H1 (cell line): ENCODE measurements around the gene IFNL3. TPM values are rescaled to one million over a fixed set of nuclear protein-coding genes. Genes with fewer than 3 reads are reported as not detected.

Experiments
- CTCF ChIA-PET: fragments of 300-600 bp; sonication (Branson Sonifier 250); formaldehyde crosslinking; loops from one replicate; lab custom pipeline; 2021; ENCODE audit not compliant: partially characterized antibody; lab: Charles Lee
- POLR2A ChIA-PET: fragments of 300-600 bp; sonication (Branson Sonifier 250); formaldehyde crosslinking; loops from one replicate; lab custom pipeline; 2021; ENCODE audit warnings: inconsistent platforms; ENCODE audit not compliant: partially characterized antibody; lab: Charles Lee
- DNase-seq, 2 experiments: peaks; one replicate each; pipeline versions ENCODE4 v3.0.0 to v3.0.0-alpha.2; 2010 to 2022; ENCODE audit warnings: low spot score in 2 of 2, low read depth in 1 of 2, mixed read lengths in 1 of 2
- FAIRE-seq: peaks from 2 replicates; lab custom pipeline; 2011; peaks lifted over from hg19 to GRCh38; lab: Jason Lieb, UNC
- H2AFZ ChIP-seq: 2 replicates; pipeline ENCODE4 v1.8.1; 2012; ENCODE audit warnings: low read length, inconsistent platforms
- H2AK5ac ChIP-seq: 2 replicates; pipeline ENCODE4 v1.6.1; 2013; ENCODE audit warnings: low read depth, low read length
- H2BK120ac ChIP-seq: replicated peaks from 2 replicates; pipeline ENCODE3; 2013; ENCODE audit warnings: low read depth, low read length, inconsistent platforms
- H2BK12ac ChIP-seq: 2 replicates; pipeline ENCODE4 v1.6.1; 2013; ENCODE audit warnings: low read depth, low read length
- H2BK15ac ChIP-seq: 2 replicates; pipeline ENCODE4 v1.6.1; 2013; ENCODE audit warnings: low read length
- H2BK20ac ChIP-seq: 2 replicates; pipeline ENCODE4 v1.6.1; 2013; ENCODE audit warnings: low read length
- H2BK5ac ChIP-seq: 2 replicates; pipeline ENCODE4 v1.6.1; 2013; ENCODE audit warnings: low read depth, low read length
- H3K14ac ChIP-seq: 2 replicates; pipeline ENCODE4 v1.6.1; 2013; ENCODE audit warnings: inconsistent platforms; ENCODE audit not compliant: insufficient read length
- H3K18ac ChIP-seq: 2 replicates; pipeline ENCODE4 v1.6.1; 2013; ENCODE audit warnings: low read length; ENCODE audit errors: extremely low read depth
- H3K23ac ChIP-seq: 2 replicates; pipeline ENCODE4 v1.6.1; 2013; ENCODE audit warnings: inconsistent platforms; ENCODE audit not compliant: insufficient read length
- H3K23me2 ChIP-seq: 2 replicates; pipeline ENCODE4 v1.6.1; 2013; ENCODE audit warnings: low read depth, low read length
- H3K27ac ChIP-seq: 2 replicates; pipeline ENCODE4 v1.6.1; 2011; ENCODE audit warnings: low read depth, low read length, inconsistent platforms
- H3K27me3 ChIP-seq, 4 experiments: replicated peaks in 1 of 4; 1 replicate in 1 of 4; 2 replicates in 3 of 4; pipeline versions ENCODE4 v1.6.1 to v1.8.1; 2011 to 2013; ENCODE audit warnings: low read length in 3 of 4, mild to moderate bottlenecking in 3 of 4, inconsistent platforms in 2 of 4, mixed read lengths in 2 of 4, moderate library complexity in 1 of 4; ENCODE audit not compliant: control insufficient read depth in 3 of 4, insufficient read depth in 3 of 4; ENCODE audit errors: extremely low read depth in 1 of 4
- H3K36me3 ChIP-seq, 4 experiments: 2 replicates each; pipeline versions ENCODE4 v1.6.1 to v1.8.1; 2011 to 2013; ENCODE audit warnings: mild to moderate bottlenecking in 4 of 4, low read length in 3 of 4, moderate library complexity in 2 of 4, control low read depth in 1 of 4, inconsistent platforms in 1 of 4; ENCODE audit not compliant: insufficient read depth in 4 of 4, control insufficient read depth in 2 of 4
- H3K4ac ChIP-seq: replicated peaks from 2 replicates; pipeline ENCODE3; 2013; ENCODE audit warnings: low read length, low read depth, mixed read lengths, inconsistent platforms; ENCODE audit not compliant: insufficient read length
- H3K4me1 ChIP-seq, 4 experiments: replicated peaks in 1 of 4; 1 replicate in 1 of 4; 2 replicates in 3 of 4; pipeline versions ENCODE4 v1.6.1 to v1.8.1; 2011 to 2013; ENCODE audit warnings: low read length in 3 of 4, inconsistent platforms in 2 of 4, mixed read lengths in 1 of 4; ENCODE audit not compliant: insufficient read depth in 4 of 4, control insufficient read depth in 3 of 4
- H3K4me2 ChIP-seq, 2 experiments: 2 replicates each; pipeline versions ENCODE4 v1.6.1 to v1.8.1; 2011 to 2013; ENCODE audit warnings: low read depth in 2 of 2, low read length in 2 of 2, control low read depth in 1 of 2, inconsistent platforms in 1 of 2, mild to moderate bottlenecking in 1 of 2; ENCODE audit not compliant: insufficient read depth in 1 of 2
- H3K4me3 ChIP-seq, 4 experiments: fragments of 200-600, 300-600 bp in 1 of 4; sonication (generic), shearing (Covaris generic), sonication (Bioruptor Twin) in 1 of 4; 2 replicates each; pipeline versions ENCODE4 v1.5.1 to v1.8.1; 2011 to 2016; ENCODE audit warnings: low read length in 4 of 4, low read depth in 3 of 4, control low read depth in 2 of 4, inconsistent platforms in 2 of 4, mild to moderate bottlenecking in 2 of 4, mixed read lengths in 1 of 4, moderate library complexity in 1 of 4; ENCODE audit not compliant: insufficient read depth in 2 of 4; ENCODE audit errors: extremely low read depth in 1 of 4
- H3K56ac ChIP-seq: replicated peaks from 2 replicates; pipeline ENCODE3; 2013; ENCODE audit warnings: low read depth, mild to moderate bottlenecking, mixed read lengths, low read length, inconsistent platforms; ENCODE audit not compliant: insufficient read length
- H3K79me1 ChIP-seq: 2 replicates; pipeline ENCODE4 v1.6.1; 2013; ENCODE audit warnings: low read depth, low read length, control low read depth
- H3K79me2 ChIP-seq, 2 experiments: 2 replicates each; pipeline versions ENCODE4 v1.6.1 to v1.8.1; 2012 to 2013; ENCODE audit warnings: low read length in 2 of 2, mild to moderate bottlenecking in 2 of 2, inconsistent platforms in 1 of 2; ENCODE audit not compliant: insufficient read depth in 2 of 2, control insufficient read depth in 1 of 2
- H3K9ac ChIP-seq, 4 experiments: replicated peaks in 1 of 4; 1 replicate in 1 of 4; 2 replicates in 3 of 4; pipeline versions ENCODE4 v1.6.1 to v1.8.1; 2011 to 2013; ENCODE audit warnings: low read depth in 3 of 4, low read length in 3 of 4, control low read depth in 2 of 4, mild to moderate bottlenecking in 2 of 4, moderate library complexity in 2 of 4, inconsistent platforms in 1 of 4; ENCODE audit errors: extremely low read depth in 1 of 4
- H3K9me3 ChIP-seq, 2 experiments: 2 replicates each; pipeline versions ENCODE4 v1.6.1 to v1.8.1; 2012 to 2013; ENCODE audit warnings: mild to moderate bottlenecking in 2 of 2, moderate library complexity in 2 of 2, control low read depth in 1 of 2, inconsistent platforms in 1 of 2, low read depth in 1 of 2, low read length in 1 of 2, mixed read lengths in 1 of 2; ENCODE audit not compliant: insufficient read depth in 2 of 2
- H4K20me1 ChIP-seq, 2 experiments: replicated peaks in 1 of 2; 2 replicates each; pipeline versions ENCODE3 to v1.8.1; 2011 to 2013; ENCODE audit warnings: inconsistent platforms in 2 of 2, low read length in 2 of 2, mild to moderate bottlenecking in 1 of 2; ENCODE audit not compliant: insufficient read depth in 2 of 2, control insufficient read depth in 1 of 2
- H4K5ac ChIP-seq: 2 replicates; pipeline ENCODE4 v1.6.1; 2013; ENCODE audit warnings: low read length, low read depth, mixed read lengths, inconsistent platforms; ENCODE audit not compliant: insufficient read length
- H4K8ac ChIP-seq: 2 replicates; pipeline ENCODE4 v1.8.0; 2013; ENCODE audit warnings: mild to moderate bottlenecking, moderate library complexity, low read length, inconsistent platforms; ENCODE audit not compliant: insufficient read depth; ENCODE audit errors: extremely low read depth
- H4K91ac ChIP-seq: replicated peaks from 2 replicates; pipeline ENCODE3; 2013; ENCODE audit warnings: low read length, mixed read lengths, inconsistent platforms; ENCODE audit not compliant: insufficient read length
- ASH2L ChIP-seq: fragments of 200-600, 300-600 bp; sonication (generic); IDR thresholded peaks from one replicate; pipeline ENCODE4 v1.7.1; 2017; ENCODE audit warnings: low read length
- FOSL1 ChIP-seq: IDR thresholded peaks from 2 replicates; pipeline ENCODE4 v1.6.1; 2011; ENCODE audit warnings: mild to moderate bottlenecking, low read depth, low read length, moderate library complexity; ENCODE audit not compliant: insufficient read depth
- GABPA ChIP-seq: IDR thresholded peaks from 2 replicates; pipeline ENCODE4 v1.6.1; 2011; ENCODE audit warnings: mild to moderate bottlenecking, low read length, moderate library complexity, borderline replicate concordance; ENCODE audit not compliant: insufficient read depth
- SAP30 ChIP-seq: fragments of 300-600 bp; sonication (generic); IDR thresholded peaks from 2 replicates; pipeline ENCODE4 v1.7.1; 2012; ENCODE audit warnings: low read length, moderate library complexity, mild to moderate bottlenecking, inconsistent platforms; ENCODE audit not compliant: insufficient read depth, insufficient replicate concordance
- TAF1 ChIP-seq: IDR thresholded peaks from 2 replicates; pipeline ENCODE4 v1.6.1; 2011; ENCODE audit warnings: mild to moderate bottlenecking, low read depth, low read length
- WGBS, 2 experiments: shearing (Covaris generic) in 1 of 2; methylation state at CpG; one replicate each; pipeline versions ENCODE4 v1.1.6 to v1.1.7; 2013 to 2015; ENCODE audit warnings: low lambda C conversion rate in 2 of 2, mixed read lengths in 2 of 2, inconsistent platforms in 1 of 2, low coverage in 1 of 2, missing lambda C conversion rate in 1 of 2; ENCODE audit not compliant: insufficient replicate concordance in 2 of 2, insufficient coverage in 1 of 2, insufficient read length in 1 of 2; ENCODE audit errors: extremely low coverage in 1 of 2, missing lambda C conversion rate in 1 of 2; 5-methylcytosine and 5-hydroxymethylcytosine counted together
- polyA plus RNA-seq, 7 experiments: library from polyadenylated mRNA; depleted of rRNA in 3 of 7; stranded (reverse) in 5 of 7; unstranded in 2 of 7; fragments of >200 nt in 5 of 7; fragments of 200-250 nt in 2 of 7; gene quantifications; 1 replicate in 5 of 7; 2 replicates in 1 of 7; 4 replicates in 1 of 7; pipeline versions ENCODE4 v1.2.1 to v1.2.3, GENCODE V29; 2011 to 2013; ENCODE audit warnings: missing spikeins in 2 of 7, mixed read lengths in 2 of 7
- total RNA-seq: library from RNA; stranded (reverse); fragmentation: NEBNext Ultra II Directional; extraction: Animal tissue kit (Norgen Biotek cat#: 25700); gene quantifications from 2 replicates; pipeline ENCODE4 v1.2.1, GENCODE V29; 2021
- TF ChIP-seq, protein P1 (sequence below): IDR thresholded peaks from 2 replicates; pipeline ENCODE4 v1.6.1; 2012; ENCODE audit warnings: low read length, inconsistent platforms

The IFNL3 gene
- total and polyA plus RNA-seq, 2 of the 8 experiments (the other 6 are each of a cell fraction or from before 2014, with no cell fraction given) = 0.11 TPM; not detected in 1

- CTCF ChIA-PET = interaction anchor here (0.6 to 1.4 kb wide), 3 partner anchors 13 to 65 kb away, joined by 3 to 4 read pairs (median 3); no protein-coding TSS in a partner anchor
Measured at GRCh38 chr19:39248806-39249205, 4.0 kb upstream of the IFNL3 start, which contains the start of gene IFNL4. Gene IFNL4, minus strand, starts transcription at chr19:39248856.

More at GRCh38 chr19:39248806-39249205, 4.0 kb upstream of the IFNL3 start, which contains the start of gene IFNL4:
- H2BK20ac ChIP-seq = no peak within 1 kb of the TSS
- POLR2A ChIA-PET = no interaction called here
- H3K9me3 ChIP-seq = peaks cover 0 to 3% of the 10 kb centered on the region in 2 experiments; a peak in 1 of 4 replicates
- no peak for FAIRE-seq
- TF ChIP-seq TAF1 (no peak), GABPA (no peak), FOSL1 (no peak), ASH2L (no peak), SAP30 (no peak)
- TF ChIP-seq, protein P1, sequence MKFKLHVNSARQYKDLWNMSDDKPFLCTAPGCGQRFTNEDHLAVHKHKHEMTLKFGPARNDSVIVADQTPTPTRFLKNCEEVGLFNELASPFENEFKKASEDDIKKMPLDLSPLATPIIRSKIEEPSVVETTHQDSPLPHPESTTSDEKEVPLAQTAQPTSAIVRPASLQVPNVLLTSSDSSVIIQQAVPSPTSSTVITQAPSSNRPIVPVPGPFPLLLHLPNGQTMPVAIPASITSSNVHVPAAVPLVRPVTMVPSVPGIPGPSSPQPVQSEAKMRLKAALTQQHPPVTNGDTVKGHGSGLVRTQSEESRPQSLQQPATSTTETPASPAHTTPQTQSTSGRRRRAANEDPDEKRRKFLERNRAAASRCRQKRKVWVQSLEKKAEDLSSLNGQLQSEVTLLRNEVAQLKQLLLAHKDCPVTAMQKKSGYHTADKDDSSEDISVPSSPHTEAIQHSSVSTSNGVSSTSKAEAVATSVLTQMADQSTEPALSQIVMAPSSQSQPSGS = no peak
- H3K4me3 ChIP-seq = peak within 1 kb of the TSS in 3 of 4 experiments; percentile 10 to 51 (median 12); a peak in 4 of 8 replicates
- H2BK5ac ChIP-seq = no peak within 1 kb of the TSS
- H3K23ac ChIP-seq = no peak within 1 kb of the TSS
- no peak within 1 kb of the TSS for H4K5ac ChIP-seq
- H3K18ac ChIP-seq = peak within 1 kb of the TSS; percentile 71; the same call in 1 of the 2 replicates
- H3K56ac ChIP-seq = no peak within 1 kb of the TSS
- no peak within 1 kb of the TSS for H2BK12ac ChIP-seq
- no peak within 1 kb of the TSS for H4K8ac ChIP-seq
- H3K23me2 ChIP-seq = peaks cover 8% of the 10 kb centered on the region; the same call in 1 of the 2 replicates
- H3K4ac ChIP-seq = no peak within 1 kb of the TSS
- H3K4me2 ChIP-seq = peak within 1 kb of the TSS; percentile 32 to 81
- no peaks in the 10 kb centered on the region for H3K79me1 ChIP-seq
- no peak within 1 kb of the TSS for H3K27ac ChIP-seq
- no peak within 1 kb of the TSS for H2BK15ac ChIP-seq
- H3K9ac ChIP-seq = no peak within 1 kb of the TSS
- no peak within 1 kb of the TSS; the same call in 1 of the 2 replicates for H2AFZ ChIP-seq
- H4K20me1 ChIP-seq = peaks cover 0 to 5% of the 10 kb centered on the region in 2 experiments
- H4K91ac ChIP-seq = peak within 1 kb of the TSS; percentile 15
- no peak within 1 kb of the TSS for H2AK5ac ChIP-seq
- peaks cover 0 to 14% (median 7%) of the 10 kb centered on the region in 4 experiments; a peak in 5 of 7 replicates for H3K4me1 ChIP-seq
- H3K27me3 ChIP-seq = peaks cover 29 to 43% (median 36%) of the 10 kb centered on the region in 4 experiments
- no peaks in the 10 kb centered on the region for H3K79me2 ChIP-seq
- no peak for DNase-seq
- no peaks in the 10 kb centered on the region for H3K36me3 ChIP-seq
- no peak within 1 kb of the TSS for H2BK120ac ChIP-seq
- 70% methylated on average over 13 of the region's 13 CpGs; no CpG with 5 or more reads in 1 of the 2 experiments for WGBS, 2 experiments
- no peak within 1 kb of the TSS for H3K14ac ChIP-seq
